Upper lobe of left lung (tissue), 6 donors: Measurements from ENCODE around the gene KCNC1. TPM values are rescaled to one million over a fixed set of nuclear protein-coding genes. Genes with fewer than 3 reads are reported as not detected.

ENCODE experiments used
- ATAC-seq, 2 donors: fragments of 200-7000 bp; cut with Tn5 transposase; one replicate each; pipeline ENCODE4 v1.9.1; 2022; ENCODE audit warnings: mild to moderate bottlenecking in 2 of 2, moderate library complexity in 2 of 2; ENCODE audit not compliant: low FRiP score in 2 of 2
- DNase-seq, 2 donors: peaks; one replicate each; pipeline ENCODE4 v3.0.0-alpha.2; 2019 to 2020
- H3K27ac ChIP-seq, 4 donors: fragments of 200-600 bp; sonication (generic); one replicate each; pipeline ENCODE4 v1.5.1; 2016 to 2019
- H3K27me3 ChIP-seq, 4 donors: fragments of 200-600 bp; sonication (generic); one replicate each; pipeline ENCODE4 v1.5.1; 2017 to 2019
- H3K36me3 ChIP-seq, 4 donors: fragments of 200-600 bp; sonication (generic); one replicate each; pipeline ENCODE4 v1.5.1; 2016 to 2019
- H3K4me1 ChIP-seq, 4 donors: fragments of 200-600 bp; sonication (generic); one replicate each; pipeline ENCODE4 v1.5.1; 2018 to 2019
- H3K4me3 ChIP-seq, 4 donors: fragments of 200-600 bp; sonication (generic); one replicate each; pipeline ENCODE4 v1.5.1; 2017 to 2019; ENCODE audit warnings: mild to moderate bottlenecking in 2 of 4, moderate library complexity in 1 of 4
- H3K9me3 ChIP-seq, 4 donors: fragments of 200-600 bp; sonication (generic); one replicate each; pipeline ENCODE4 v1.5.1; 2018 to 2019
- EP300 ChIP-seq, 4 donors: sonication (generic); formaldehyde crosslinking; IDR thresholded peaks; one replicate each; pipeline ENCODE4 v1.5.1; 2017; ENCODE audit warnings: antibody characterized with exemption in 4 of 4, control low read depth in 2 of 4
- POLR2A ChIP-seq, 4 donors: fragments of 450-650 bp; IDR thresholded peaks; one replicate each; pipeline ENCODE4 v1.5.1; 2016 to 2017; ENCODE audit warnings: antibody characterized with exemption in 4 of 4, mild to moderate bottlenecking in 2 of 4
- POLR2AphosphoS5 ChIP-seq, 2 donors: sonication (generic); formaldehyde crosslinking; IDR thresholded peaks; one replicate each; pipeline ENCODE4 v1.5.1; 2017; ENCODE audit warnings: antibody characterized with exemption in 2 of 2
- WGBS, 2 donors: methylation state at CpG; one replicate each; pipeline ENCODE4 v1.1.5; 2017 to 2018; 5-methylcytosine and 5-hydroxymethylcytosine counted together
- total RNA-seq, 6 donors: library from RNA; depleted of rRNA in 4 of 6; stranded (reverse); fragments of >200 nt in 4 of 6; gene quantifications; one replicate each; pipeline versions ENCODE4 v1.1.0 to v1.2.1, GENCODE V29; 2016 to 2021
- TF ChIP-seq, protein P1 (sequence below), 6 experiments: fragments of 450-650 bp in 4 of 6; fragments of 200-600 bp in 2 of 6; sonication (generic) in 2 of 6; IDR thresholded peaks; one replicate each; pipeline ENCODE4 v1.5.1; 2016 to 2019; ENCODE audit warnings: antibody characterized with exemption in 6 of 6
- donor health status: DM: no; HTN: no; CAD: no; lungs with moderate emphysema.
- donor health status: DM: no; HTN: yes; CAD: no; lungs with severe emphysema.

KCNC1 gene
- total RNA-seq, 6 donors from 2014 or later, result not detected

DNA sequence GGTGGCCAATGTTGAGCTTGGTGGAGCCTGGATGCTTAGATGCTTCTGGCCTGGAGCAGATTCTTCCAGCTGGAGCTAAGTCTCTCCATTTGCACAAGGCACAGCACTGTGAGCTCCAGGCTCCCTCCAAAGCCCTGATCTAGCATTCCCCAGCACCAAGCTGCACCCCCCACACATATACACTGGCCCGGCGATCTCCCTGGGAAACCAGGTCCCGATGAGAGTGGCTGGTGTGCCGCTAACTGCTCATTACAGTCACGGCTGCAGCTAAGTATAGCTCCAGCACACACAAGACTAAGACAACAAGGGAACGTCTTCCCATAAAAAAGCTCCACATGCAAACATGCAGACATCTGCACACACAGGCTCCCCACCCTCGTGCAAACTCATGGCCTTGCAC lies 17.6 kb downstream of the KCNC1 start:
- Histone ChIP-seq H3K9me3 (no peaks in the 10 kb centered on the region), H3K27me3 (no peaks in the 10 kb centered on the region), H3K4me3 (no peak overlapping the region), H3K4me1 (no peaks in the 10 kb centered on the region), H3K27ac (no peak overlapping the region), H3K36me3 (no peaks in the 10 kb centered on the region)
- WGBS, 2 donors, result 58 to 81% methylated on average over 6 to 7 of the region's 7 CpGs
- DNase-seq, result no peak
- no peak for ATAC-seq
- no peak for TF ChIP-seq POLR2A (IDR thresholded peaks at IDR 0.05)
- TF ChIP-seq EP300 (IDR thresholded peaks at IDR 0.05), result no peak
- TF ChIP-seq, protein P1, sequence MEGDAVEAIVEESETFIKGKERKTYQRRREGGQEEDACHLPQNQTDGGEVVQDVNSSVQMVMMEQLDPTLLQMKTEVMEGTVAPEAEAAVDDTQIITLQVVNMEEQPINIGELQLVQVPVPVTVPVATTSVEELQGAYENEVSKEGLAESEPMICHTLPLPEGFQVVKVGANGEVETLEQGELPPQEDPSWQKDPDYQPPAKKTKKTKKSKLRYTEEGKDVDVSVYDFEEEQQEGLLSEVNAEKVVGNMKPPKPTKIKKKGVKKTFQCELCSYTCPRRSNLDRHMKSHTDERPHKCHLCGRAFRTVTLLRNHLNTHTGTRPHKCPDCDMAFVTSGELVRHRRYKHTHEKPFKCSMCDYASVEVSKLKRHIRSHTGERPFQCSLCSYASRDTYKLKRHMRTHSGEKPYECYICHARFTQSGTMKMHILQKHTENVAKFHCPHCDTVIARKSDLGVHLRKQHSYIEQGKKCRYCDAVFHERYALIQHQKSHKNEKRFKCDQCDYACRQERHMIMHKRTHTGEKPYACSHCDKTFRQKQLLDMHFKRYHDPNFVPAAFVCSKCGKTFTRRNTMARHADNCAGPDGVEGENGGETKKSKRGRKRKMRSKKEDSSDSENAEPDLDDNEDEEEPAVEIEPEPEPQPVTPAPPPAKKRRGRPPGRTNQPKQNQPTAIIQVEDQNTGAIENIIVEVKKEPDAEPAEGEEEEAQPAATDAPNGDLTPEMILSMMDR (IDR thresholded peaks at IDR 0.05), result no peak
- TF ChIP-seq POLR2AphosphoS5 (IDR thresholded peaks at IDR 0.05), result no peak

DNA sequence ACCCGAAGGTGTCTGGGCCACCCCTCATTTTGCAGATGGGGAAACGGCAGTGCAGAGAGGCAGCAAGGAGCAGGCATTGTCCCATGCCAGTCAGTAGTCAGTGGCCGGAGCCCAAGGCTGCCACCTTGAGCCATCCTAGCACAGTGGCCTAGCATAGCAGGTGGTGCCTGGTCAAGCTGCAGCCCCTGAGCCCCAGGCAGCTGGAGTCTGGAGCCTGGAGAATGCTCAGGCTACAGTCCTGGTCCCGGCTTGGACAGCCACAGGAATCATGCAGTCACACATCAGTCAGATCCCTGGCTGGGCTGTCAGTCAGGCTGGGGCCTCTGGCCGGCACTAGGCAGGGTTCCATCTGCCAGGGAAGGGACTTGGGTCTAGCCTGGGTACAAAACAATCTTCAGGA lies 18.6 kb downstream of the KCNC1 start:
- WGBS, 2 donors, result 76 to 86% methylated on average over 1 to 5 of the region's 5 CpGs
- DNase-seq (no peak), ATAC-seq (no peak)
- Histone ChIP-seq H3K36me3 (no peaks in the 10 kb centered on the region), H3K9me3 (no peaks in the 10 kb centered on the region), H3K27me3 (no peaks in the 10 kb centered on the region), H3K4me3 (no peak overlapping the region), H3K27ac (no peak overlapping the region), H3K4me1 (no peaks in the 10 kb centered on the region)
- TF ChIP-seq POLR2AphosphoS5 (IDR thresholded peaks at IDR 0.05) (no peak), EP300 (IDR thresholded peaks at IDR 0.05) (no peak)

DNA sequence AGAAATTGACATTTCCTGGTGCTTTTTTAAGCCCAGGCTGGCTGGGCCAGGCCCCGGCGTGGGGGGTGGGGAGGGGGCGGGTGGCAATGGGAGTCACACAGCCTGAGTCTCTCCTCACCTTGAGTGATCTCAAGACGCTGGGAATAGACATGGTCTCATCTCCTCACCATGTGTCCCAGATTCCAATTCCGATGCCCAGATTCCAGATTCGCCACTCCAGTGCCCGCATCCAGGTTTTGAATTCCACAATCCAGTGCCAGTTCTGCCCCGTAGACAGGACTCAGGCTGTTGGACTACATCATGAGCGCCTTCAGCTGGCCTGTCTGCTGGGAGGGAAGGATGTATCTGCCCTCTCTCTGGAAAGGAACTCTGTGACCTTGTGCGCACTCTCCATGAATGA lies 19.1 kb downstream of the KCNC1 start:
- H3K27me3 ChIP-seq, result no peaks in the 10 kb centered on the region
- H3K4me1 ChIP-seq, result no peaks in the 10 kb centered on the region
- no peak for DNase-seq
- TF ChIP-seq POLR2AphosphoS5 (IDR thresholded peaks at IDR 0.05) (no peak), POLR2A (IDR thresholded peaks at IDR 0.05) (no peak), EP300 (IDR thresholded peaks at IDR 0.05) (no peak)
- TF ChIP-seq, protein P1 (IDR thresholded peaks at IDR 0.05), result no peak
- peaks cover 0 to 4% (median 0%) of the 10 kb centered on the region in 4 donors for H3K9me3 ChIP-seq
- no peak overlapping the region for H3K27ac ChIP-seq
- H3K36me3 ChIP-seq, result no peaks in the 10 kb centered on the region
- WGBS, 2 donors, result 71 to 84% methylated on average over 9 to 10 of the region's 10 CpGs
- no peak for ATAC-seq
- H3K4me3 ChIP-seq, result no peak overlapping the region

DNA sequence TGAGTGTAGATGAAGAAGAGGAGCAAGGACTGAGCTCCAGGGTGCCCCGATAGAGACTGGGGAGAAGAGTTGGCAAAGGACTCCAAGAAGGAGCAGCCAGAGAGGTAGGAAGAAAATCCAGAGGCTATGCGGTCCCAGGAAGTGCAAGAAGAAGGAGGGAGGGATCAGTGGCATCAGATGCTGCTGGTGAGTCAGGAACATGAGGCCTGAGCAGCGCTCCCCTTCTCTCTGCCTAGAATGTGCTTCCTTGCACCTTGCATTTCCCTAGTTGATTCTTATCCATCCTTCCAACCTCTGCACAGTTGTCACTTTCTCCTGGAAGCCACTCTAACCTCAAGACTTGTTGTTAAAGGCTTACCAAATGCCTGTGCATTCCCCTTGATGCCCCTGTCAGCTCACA lies 21.3 kb downstream of the KCNC1 start:
- H3K36me3 ChIP-seq, result no peaks in the 10 kb centered on the region
- no peak overlapping the region for H3K27ac ChIP-seq
- WGBS, 2 donors, result 78 to 81% methylated on average over 3 of the region's 3 CpGs
- H3K27me3 ChIP-seq, result no peaks in the 10 kb centered on the region
- TF ChIP-seq EP300 (IDR thresholded peaks at IDR 0.05) (no peak), POLR2A (IDR thresholded peaks at IDR 0.05) (no peak), POLR2AphosphoS5 (IDR thresholded peaks at IDR 0.05) (no peak)
- TF ChIP-seq, protein P1 (IDR thresholded peaks at IDR 0.05), result no peak
- ATAC-seq (no peak), DNase-seq (no peak)
- H3K9me3 ChIP-seq, result peaks cover 0 to 7% (median 0%) of the 10 kb centered on the region in 4 donors
- no peak overlapping the region for H3K4me3 ChIP-seq
- H3K4me1 ChIP-seq, result no peaks in the 10 kb centered on the region

DNA sequence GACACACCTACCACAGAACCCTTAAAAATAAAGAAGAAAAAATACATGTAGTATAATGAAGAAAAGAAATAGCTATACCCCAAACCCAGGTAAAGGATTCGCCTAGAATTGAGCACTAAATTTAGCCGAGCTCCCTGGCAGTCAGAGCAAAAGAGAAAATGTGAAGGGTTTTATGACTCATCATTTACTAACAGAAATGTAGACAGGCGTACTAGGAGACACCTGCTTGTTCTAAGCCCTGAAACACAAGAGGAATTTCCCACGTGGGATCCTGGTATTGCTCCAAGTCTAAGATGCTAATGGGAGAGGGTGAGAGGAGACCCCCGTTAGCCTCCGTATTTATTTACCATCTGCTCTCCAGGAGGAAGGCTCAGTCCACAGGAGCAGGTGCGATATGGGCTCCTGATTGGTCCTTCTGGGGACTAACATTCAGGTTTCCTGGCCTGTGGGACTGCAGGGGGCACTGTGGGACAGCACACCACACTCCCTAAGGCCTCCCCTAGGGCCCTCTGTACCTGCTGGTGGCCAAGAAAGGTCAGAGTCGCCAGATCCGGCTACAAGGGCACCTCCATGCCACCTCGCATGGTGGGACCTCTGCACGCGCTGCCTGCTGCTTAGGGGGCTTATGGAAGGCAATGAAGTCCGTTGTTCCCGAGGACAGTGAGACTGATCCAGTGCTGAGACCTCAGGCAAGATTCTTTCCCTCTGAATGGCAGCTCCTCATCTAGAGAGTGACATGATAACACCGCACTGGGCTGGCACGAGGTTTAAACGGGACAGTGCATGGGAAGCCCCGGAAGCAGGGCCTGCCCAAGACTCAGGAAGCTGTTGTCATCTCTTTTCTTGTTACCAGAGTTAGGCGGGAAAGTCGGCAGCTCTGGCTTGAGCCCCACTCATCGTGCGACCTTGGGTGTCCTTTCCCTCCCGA lies 25.8 kb downstream of the KCNC1 start:
- TF ChIP-seq, protein P1 (IDR thresholded peaks at IDR 0.05), result peak in 3 of 6 experiments; percentile 44 to 54 (median 54)
- TF ChIP-seq EP300 (IDR thresholded peaks at IDR 0.05), result no peak
- H3K27me3 ChIP-seq, result no peaks in the 10 kb centered on the region
- WGBS, 2 donors, result 52 to 59% methylated on average over 11 to 23 of the region's 23 CpGs
- H3K9me3 ChIP-seq, result peaks cover 0 to 7% (median 0%) of the 10 kb centered on the region in 4 donors
- H3K4me1 ChIP-seq, result no peaks in the 10 kb centered on the region
- no peak overlapping the region for H3K27ac ChIP-seq
- DNase-seq, result no peak
- no peaks in the 10 kb centered on the region for H3K36me3 ChIP-seq
- H3K4me3 ChIP-seq, result no peak overlapping the region
- peak in 1 of 2 donors; percentile 52 for ATAC-seq
